HG02678 (cell line): ENCODE results near the gene FIBP.

ENCODE experiments used
- ATAC-seq: cut with Tn5 transposase; IDR thresholded peaks from one replicate; pipeline ENCODE4 v1.9.1; 2021; ENCODE audit warnings: mild to moderate bottlenecking, moderate library complexity; ENCODE audit not compliant: unreplicated experiment

Gene FIBP

GRCh38 chr11:65860278-65861164, 27.8 kb downstream of the FIBP start, which contains the start of gene MUS81:
TSS of gene MUS81 (plus strand) at chr11:65860433. CDS start at chr11:65860754, 321 bp downstream.
- peak; percentile 26 for ATAC-seq

DNA sequence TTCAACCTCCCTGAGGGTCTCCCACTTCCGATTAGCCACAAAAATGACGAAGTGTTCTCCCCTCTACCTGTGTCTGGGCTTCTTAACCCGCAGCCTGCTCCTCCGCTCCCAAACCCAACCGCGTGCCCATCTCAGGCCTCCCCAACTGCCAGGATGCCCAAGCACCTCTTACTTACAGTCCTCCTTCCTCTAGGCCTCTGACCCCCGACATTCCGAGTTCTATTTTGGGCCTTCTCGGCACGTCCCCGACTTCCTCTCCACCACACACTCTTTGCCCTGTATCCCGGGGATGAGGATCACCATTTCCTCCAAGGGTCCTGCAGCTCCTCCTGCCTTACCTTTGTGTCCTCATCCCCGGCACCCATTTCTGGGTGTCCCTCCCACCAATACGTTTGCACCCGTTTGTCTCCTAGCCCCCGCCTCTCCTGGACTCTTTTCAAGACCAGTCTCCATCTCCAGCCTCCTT, 28.4 kb downstream of the FIBP start:
- no peak for ATAC-seq

DNA sequence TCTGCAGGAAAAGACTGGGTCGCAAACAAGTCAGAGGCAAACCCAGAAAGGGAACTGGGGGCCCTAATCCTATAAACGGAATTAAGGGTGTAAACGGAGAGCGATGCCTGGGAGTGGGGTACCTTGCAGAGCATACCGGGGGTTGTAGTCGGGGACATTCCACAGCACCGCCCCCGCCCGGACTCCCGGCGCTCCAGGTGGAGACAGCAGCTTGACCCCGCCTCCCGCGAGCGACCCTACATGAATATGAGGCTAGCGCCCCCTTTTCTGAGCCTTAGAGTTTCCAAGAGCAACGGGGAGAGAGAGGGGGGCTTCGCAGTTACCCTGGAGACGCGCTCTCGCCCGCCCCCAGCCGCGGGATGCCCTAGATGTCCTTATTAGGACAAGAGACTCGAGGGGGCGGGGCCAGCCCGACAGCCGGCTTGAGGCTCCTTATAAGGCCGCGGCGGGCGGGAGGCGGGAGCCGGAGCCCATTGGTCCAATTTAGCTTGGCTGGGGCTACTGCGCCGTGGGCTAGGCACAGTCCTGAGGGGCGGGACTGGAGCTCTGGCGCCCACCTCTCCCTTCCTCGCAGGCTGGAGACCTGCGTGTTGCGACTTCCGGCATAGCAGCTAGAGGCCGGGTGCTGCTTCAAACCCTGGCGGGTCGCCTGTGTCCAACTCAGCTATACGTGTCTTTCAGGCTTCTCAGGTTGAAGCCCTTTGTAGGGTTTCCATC, 29.0 kb downstream of the FIBP start:
- ATAC-seq: peak; percentile 47

GRCh38 chr11:65858681-65859087, 29.6 kb downstream of the FIBP start:
- no peak for ATAC-seq

GRCh38 chr11:65857853-65858680, 30.2 kb downstream of the FIBP start, which contains the start of gene CFL1:
TSS of gene CFL1 (minus strand) at chr11:65858180. CDS start at chr11:65858099, 81 bp downstream.
- peak; percentile 50 for ATAC-seq

DNA sequence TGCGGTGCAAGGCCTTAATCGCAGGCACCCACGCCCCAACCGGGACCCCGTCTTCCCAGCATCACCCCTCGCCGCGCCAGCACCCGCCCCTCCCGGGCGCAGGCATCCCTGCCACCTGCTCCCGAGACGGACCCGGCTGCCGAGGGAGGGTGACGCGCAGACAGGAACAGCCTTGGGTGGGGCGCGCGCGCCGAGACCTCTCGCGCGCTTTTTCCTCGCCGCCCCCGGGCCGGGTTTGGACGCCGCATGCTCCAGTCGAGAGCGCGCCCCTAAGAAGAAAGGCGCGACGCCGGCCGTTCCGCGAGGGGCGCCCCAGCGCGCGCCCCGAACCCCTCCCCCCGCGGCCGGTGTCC, 30.8 kb downstream of the FIBP start:
- peak; percentile 1 for ATAC-seq

DNA sequence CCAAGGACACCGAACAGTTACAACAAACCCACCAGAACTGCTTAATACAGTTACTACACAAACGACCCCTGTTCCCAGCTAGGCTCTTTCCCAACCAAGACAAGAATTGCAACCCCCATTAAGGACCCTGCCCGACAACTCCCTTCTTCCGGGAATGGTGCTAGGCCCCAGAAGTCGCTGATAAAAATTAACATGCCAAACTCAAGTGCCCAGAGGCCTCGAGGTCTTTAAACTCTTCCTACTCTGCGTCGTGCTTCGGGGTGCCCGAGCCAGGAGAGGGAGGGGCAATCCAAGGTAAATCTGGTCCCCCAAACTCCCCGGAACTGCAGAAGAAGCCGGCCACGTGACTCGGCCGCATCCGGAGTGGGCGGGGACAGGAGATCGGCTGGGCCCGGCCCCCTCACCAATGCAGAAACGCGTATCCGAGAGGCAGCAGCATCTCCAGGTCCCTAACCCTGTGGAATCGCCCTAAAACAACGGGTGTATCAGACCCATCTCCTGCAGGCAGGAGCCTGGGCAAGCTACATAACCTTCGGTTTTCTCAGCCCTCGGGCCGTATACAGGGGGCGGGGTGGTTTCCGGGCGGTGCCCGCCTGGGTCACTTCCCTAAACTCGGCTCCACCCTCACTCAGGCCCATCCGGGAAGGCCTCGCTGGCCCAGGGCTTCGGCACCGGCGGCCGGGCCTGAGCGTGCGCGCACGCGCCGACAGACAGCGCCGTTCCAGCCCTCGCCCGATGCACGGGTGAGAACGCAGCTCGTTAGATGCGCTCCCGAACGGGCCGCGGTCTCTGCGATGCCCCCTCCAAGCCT, 31.4 kb downstream of the FIBP start:
- peak; percentile 31 for ATAC-seq

DNA sequence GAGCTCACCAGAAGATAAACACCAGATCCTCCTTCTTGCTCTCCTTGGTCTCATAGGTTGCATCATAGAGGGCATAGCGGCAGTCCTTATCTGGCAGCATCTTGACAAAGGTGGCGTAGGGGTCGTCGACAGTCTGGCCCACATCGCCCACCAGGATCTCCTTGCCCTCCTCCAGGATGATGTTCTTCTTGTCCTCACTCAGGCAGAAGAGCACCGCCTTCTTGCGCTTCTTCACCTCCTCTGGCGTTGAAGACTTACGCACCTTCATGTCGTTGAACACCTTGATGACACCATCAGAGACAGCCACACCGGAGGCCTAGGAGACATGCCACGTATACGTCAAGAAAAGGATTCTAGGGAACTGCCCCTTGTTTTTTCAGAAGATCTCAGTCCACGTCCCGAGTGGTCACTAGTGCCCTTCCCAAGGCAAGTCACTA, 32.3 kb downstream of the FIBP start:
- no peak for ATAC-seq

- no peak for ATAC-seq
Observed at GRCh38 chr11:65854852-65855837, 33.1 kb downstream of the FIBP start.

- no peak for ATAC-seq
Observed at GRCh38 chr11:65854161-65854592, 34.1 kb downstream of the FIBP start.

DNA sequence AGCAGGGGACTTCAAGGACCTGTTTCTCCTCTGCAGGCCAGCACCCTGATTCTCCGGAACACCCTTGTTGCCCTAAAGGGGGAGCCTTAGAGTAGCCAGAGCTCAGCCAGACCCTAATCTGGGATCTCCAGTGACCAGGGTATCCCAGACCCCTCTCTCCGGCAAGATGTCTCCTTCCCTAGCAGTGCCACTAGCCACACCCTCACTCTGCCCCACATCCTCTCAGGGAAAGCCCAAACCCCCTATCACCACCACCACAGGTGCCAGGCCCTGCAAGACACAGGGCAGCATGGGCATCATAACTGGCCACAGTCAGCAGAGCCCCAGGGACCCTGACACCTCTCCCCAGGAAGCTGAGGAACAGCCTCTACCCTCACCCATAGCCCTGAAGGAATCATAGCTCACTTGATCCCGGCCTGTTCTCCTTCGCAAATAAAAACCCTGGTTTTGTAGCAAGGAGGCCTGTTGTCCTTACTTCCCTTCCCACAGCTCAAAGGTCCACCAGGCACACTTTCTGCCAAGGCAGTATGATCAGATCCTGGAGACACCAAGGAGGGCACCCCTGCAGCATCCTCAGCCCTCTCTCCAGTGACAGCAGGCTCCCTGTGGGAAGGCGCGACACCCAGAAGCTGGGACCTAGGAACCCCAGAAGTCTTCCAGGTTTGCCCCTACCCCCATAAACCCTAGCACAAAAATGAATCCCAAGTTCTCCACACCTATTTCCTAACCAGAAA, 34.9 kb downstream of the FIBP start:
- ATAC-seq: no peak

GRCh38 chr11:65852508-65853245, 35.6 kb downstream of the FIBP start:
- no peak for ATAC-seq

GRCh38 chr11:65851811-65852507, 36.3 kb downstream of the FIBP start:
- no peak for ATAC-seq

GRCh38 chr11:65851083-65851579, 37.1 kb downstream of the FIBP start:
- ATAC-seq: no peak

DNA sequence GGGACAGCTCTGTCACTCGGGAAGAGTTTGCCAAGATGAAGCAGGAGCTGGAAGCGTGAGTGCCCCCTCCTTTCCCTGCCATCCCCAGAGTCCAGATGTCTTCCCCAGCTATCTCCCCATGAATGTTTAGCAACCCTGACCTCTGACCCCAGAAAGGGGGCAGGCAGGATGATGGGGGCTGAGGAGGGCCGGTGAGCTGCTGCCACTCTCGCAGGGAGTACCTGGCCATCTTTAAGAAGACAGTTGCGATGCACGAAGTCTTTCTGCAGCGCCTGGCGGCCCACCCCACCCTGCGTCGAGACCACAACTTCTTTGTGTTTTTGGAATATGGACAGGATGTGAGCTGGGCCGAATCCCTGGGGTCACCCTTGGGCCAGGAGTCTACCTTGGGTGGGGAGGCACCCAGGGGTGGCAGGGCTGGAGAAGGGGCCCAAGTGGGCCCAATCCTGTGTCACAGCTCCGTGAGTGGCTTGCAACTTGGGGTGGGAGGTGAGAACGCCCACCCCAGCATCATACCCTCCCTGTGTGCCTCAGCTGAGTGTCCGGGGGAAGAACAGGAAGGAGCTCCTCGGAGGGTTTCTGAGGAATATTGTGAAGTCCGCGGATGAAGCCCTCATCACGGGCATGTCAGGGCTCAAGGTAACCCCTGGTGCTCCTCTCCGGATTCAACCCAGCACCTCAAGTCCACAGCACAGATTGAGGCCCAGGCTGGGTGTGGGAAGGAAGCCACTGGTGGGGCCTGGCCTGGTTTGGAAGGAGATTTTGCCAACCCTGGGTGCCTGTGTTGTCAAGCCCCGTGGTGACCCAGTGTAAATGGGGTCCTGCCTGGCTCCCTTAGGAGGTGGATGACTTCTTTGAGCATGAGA, 37.8 kb downstream of the FIBP start:
- no peak for ATAC-seq

DNA sequence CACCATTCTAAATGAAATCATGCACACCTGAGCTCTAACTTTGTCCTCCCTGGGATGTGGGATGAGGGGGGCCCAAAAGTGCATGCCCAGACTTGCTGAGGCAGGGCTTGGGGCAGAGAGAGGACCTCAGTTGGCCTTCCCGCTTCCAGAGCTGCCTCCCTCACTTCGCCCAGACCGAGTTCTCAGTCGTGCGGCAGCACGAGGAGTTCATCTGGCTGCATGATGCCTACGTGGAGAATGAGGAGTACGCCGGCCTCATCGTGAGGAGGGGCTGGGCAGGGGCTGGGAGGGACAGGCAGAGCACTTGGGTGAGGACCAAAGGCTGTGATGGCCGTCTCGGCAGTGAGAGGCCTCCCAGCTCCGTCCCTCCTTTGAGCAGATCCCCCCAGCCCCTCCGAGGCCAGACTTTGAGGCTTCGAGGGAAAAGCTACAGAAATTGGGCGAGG, 38.5 kb downstream of the FIBP start:
- no peak for ATAC-seq
